Motor neuron (in vitro differentiated cells): ENCODE measurements around the gene MAP2K7. TPM values are rescaled to one million over a fixed set of nuclear protein-coding genes. Genes with fewer than 3 reads are reported as not detected.
"Not testable (repeated sequence)": the region's sequence is repeated elsewhere in the genome, so short reads cannot be mapped to it uniquely, and the experiment has no call there.

Source experiments
- ATAC-seq, 8 experiments: fragments of 200-7000 bp; cut with Tn5 transposase; replicated peaks in 6 of 8; 2 replicates each; pipeline ENCODE4 v1.8.0; 2021; ENCODE audit warnings: mild to moderate bottlenecking in 8 of 8, moderate library complexity in 8 of 8
- H3K27ac ChIP-seq, 2 donors: fragments of 250-450 bp; sonication (Bioruptor Pico); 2 replicates each; pipeline ENCODE4 v1.9.0; 2021; ENCODE audit warnings: antibody characterized with exemption in 2 of 2, mild to moderate bottlenecking in 2 of 2, moderate library complexity in 1 of 2
- H3K4me1 ChIP-seq, 2 donors: fragments of 250-450 bp; sonication (Bioruptor Pico); replicated peaks in 1 of 2; 2 replicates each; pipeline ENCODE4 v1.6.1; 2021; ENCODE audit warnings: antibody characterized with exemption in 2 of 2, mild to moderate bottlenecking in 2 of 2, moderate library complexity in 1 of 2
- H3K4me3 ChIP-seq, 5 donors: fragments of 250-450 bp; sonication (Bioruptor Pico); 2 replicates each; pipeline ENCODE4 v1.9.0; 2021; ENCODE audit warnings: antibody characterized with exemption in 5 of 5, mild to moderate bottlenecking in 5 of 5, moderate library complexity in 4 of 5
- WGBS, 10 experiments: fragments of 450-650 bp; shearing (Covaris generic); methylation state at CpG; one replicate each; pipeline ENCODE4 v1.0.0; 2022; 5-methylcytosine and 5-hydroxymethylcytosine counted together
- in situ Hi-C, 9 experiments: fragments of 400-800 bp; cut with MboI; loops; one replicate each; pipeline ENCODE4 v1.15.0; 2021; ENCODE audit warnings: low sequenced_read_pairs in 9 of 9, low pct_unique_long_range_greater_than_20kb in 2 of 9; ENCODE audit not compliant: unreplicated experiment in 9 of 9
- total RNA-seq, 8 experiments: library from RNA; unstranded; fragments of 300-600 nt; gene quantifications; 2 replicates each; pipeline versions ENCODE4 v1.2.3 to v1.2.4, GENCODE V29; 2022

MAP2K7 gene
- total RNA-seq, 8 experiments from 2014 or later, result 10.3 to 28.2 (median 16.9) TPM

DNA sequence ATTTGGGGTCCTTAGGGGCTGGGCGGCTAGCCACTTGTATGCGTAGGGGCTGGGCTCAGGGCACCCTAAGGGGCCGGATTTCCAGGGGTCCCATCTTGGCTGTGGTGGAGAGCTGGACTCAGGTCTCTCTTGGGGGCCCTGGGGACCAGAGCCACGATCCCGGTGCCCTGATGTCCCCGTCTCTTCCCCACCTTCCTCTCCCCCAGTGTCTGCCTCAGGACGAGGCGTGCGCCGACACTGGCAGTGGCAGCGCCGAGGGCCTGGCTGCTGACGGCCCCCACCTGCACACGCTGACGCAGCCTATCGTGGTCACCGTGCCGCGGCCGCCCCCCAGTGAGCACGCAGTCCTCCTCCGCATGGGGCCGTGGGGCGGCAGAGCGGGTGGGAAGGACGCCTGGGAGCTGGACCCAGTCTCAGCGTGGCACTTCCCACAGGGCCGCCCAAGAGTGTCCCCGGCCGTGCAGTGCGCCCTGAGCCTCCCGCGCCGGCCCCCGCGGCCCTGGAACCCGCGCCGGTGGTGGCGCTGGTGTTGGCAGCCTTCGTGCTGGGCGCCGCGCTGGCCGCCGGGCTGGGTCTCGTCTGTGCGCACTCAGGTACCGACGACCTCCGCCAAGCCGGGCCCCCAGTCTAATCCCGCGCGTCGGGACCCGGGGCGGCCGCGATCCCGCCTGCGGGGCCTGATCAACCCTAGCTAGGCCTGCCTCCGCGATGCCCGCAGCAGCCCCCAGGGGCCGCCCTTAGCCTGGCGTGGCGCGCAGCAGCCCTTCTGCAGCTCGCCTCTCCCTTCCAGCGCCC is 13.8 kb downstream of the MAP2K7 start:
- peak overlapping the region; percentile 2 to 30 (median 23) for H3K4me3 ChIP-seq
- ATAC-seq, result peak; percentile 10 to 48 (median 38)
- in situ Hi-C loops, result no loop called here
- H3K27ac ChIP-seq, result no peak overlapping the region
- peaks cover 19 to 31% of the 10 kb centered on the region in 2 donors for H3K4me1 ChIP-seq
- WGBS, 10 experiments, result 1 to 20% methylated on average over 1 to 26 of the region's 71 CpGs; no CpG with 5 or more reads in 8 of the 10 experiments

DNA sequence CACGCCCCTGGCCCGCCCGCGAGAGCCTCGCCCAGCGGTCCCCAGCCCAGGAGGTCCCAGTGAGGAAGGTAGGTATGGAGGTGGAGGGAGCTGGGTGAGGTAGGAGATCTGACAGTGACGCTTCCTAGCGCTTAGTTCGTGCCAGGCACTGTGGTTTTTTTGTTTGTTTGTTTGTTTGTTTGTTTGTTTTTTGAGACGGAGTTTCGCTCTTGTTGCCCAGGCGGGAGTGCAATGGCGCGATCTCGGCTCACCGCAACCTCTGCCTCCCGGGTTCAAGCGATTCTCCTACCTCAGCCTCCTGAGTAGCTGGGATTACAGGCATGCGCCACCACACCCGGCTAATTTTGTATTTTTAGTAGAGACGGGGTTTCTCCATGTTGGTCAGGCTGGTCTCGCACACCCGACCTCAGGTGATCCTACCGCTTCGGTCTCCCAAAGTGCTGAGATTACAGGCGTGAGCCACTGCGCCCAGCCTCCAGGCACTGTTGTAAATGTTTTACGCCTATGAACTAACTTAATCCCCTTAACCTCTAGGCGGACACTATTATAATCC is 14.5 kb downstream of the MAP2K7 start:
- H3K4me1 ChIP-seq, result peaks cover 19 to 31% of the 10 kb centered on the region in 2 donors
- in situ Hi-C loops, H3K27ac ChIP-seq, ATAC-seq: not testable (repeated sequence)
- H3K4me3 ChIP-seq, result peak overlapping the region in 4 of 5 donors; percentile 15 to 30 (median 26)
- WGBS, 10 experiments, result 10 to 86% (median 61%) methylated on average over 1 to 8 of the region's 29 CpGs; no CpG with 5 or more reads in 4 of the 10 experiments

DNA sequence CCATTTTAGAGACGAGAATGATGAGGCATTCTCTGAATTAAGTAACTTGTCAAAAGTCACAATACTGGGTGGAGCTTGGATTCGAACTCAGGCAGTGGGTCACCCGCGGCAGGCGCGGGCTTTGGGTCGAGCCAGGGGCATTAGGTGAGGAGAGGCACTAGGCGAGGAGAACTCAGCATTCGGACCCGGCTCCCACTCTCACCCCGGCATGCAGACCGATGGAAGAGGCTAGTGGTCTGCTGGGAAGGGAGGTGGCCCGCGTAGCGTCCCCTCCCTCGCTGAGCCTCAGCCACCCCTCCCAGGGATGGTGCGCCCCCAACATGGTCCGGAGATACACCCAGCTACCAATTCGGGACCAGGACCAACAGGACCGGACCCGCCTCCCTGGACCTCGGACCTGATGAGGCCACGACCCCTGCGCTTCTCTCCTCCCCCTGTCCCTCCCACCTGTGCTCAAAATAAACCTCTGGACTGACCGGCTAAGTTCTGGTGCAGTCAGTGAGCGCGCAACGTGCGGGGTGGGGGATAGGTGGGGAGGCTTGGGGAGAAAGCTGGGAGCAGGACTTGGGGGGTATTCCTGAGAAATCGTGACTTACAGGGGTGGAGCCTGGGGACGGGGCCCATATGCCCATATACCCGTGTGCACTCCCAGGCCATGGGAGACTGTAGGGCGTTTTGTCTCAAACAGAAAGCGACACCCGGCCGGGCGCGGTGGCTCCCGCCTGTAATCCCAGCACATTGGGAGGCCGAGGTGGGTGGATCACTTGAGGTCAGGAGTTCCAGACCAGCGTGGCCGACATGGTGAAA is 15.1 kb downstream of the MAP2K7 start:
- no peak overlapping the region for H3K27ac ChIP-seq
- in situ Hi-C loops, result no loop called here
- no peak overlapping the region for H3K4me3 ChIP-seq
- no peak for ATAC-seq
- H3K4me1 ChIP-seq, result peaks cover 19 to 31% of the 10 kb centered on the region in 2 donors
- WGBS, 10 experiments, result 20 to 98% (median 81%) methylated on average over 4 to 16 of the region's 42 CpGs; no CpG with 5 or more reads in 3 of the 10 experiments

DNA sequence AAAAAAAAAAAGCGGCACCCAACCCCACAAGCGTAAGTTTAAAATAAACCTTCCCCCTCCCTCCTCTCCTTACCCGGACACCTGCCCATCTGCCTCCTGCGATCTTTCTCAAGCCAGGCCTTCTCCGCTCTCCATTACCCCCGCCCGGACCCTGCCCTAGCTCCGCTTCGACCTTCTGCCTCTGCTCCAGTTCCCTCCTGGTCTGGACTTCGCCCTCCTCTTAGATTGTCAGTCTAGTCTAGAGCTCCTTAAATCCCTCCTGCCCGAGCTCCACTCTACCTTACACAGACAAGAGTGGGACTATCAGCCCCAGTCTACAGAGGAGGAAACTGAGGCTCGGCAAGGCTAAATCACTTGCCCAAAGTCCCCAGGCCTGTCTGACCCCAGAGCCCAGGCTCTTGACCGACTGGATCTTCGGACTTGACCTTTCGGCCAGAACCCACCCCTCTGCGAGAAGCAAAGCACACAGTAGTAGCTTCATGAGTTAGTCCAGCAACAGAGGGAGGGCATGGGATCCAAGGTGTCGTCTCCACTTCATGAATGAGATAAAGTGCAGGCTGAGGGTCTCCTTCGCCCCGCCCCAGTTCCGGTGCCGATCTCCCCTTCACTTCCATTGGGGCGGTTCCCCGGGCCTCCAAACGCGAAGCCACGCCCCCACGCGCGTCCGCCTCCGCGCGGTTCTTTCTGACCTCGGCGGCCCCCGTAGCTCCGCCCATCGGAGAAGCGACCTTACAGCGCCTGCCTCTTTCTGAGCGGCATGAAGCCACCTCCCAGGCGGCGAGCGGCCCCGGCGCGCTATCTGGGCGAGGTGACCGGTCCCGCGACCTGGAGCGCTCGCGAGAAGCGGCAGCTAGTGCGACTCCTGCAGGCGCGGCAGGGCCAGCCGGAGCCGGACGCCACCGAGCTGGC is 16.2 kb downstream of the MAP2K7 start, which contains the start of gene SNAPC2:
SNAPC2 (plus strand) TSS at position 729 of the 909 bp plus-strand sequence; CDS start at position 758, 29 bp downstream.
- WGBS, 10 experiments, result 0 to 80% (median 38%) methylated on average over 1 to 4 of the region's 62 CpGs; no CpG with 5 or more reads in 4 of the 10 experiments
- Histone ChIP-seq H3K4me3 (peak within 1 kb of the TSS; percentile 62 to 83 (median 80)), H3K27ac (peak within 1 kb of the TSS; percentile 85 to 94), H3K4me1 (peaks cover 19 to 34% of the 10 kb centered on the region in 2 donors)
- in situ Hi-C loops, result no loop called here
- ATAC-seq, result peak; percentile 53 to 71 (median 62)

DNA sequence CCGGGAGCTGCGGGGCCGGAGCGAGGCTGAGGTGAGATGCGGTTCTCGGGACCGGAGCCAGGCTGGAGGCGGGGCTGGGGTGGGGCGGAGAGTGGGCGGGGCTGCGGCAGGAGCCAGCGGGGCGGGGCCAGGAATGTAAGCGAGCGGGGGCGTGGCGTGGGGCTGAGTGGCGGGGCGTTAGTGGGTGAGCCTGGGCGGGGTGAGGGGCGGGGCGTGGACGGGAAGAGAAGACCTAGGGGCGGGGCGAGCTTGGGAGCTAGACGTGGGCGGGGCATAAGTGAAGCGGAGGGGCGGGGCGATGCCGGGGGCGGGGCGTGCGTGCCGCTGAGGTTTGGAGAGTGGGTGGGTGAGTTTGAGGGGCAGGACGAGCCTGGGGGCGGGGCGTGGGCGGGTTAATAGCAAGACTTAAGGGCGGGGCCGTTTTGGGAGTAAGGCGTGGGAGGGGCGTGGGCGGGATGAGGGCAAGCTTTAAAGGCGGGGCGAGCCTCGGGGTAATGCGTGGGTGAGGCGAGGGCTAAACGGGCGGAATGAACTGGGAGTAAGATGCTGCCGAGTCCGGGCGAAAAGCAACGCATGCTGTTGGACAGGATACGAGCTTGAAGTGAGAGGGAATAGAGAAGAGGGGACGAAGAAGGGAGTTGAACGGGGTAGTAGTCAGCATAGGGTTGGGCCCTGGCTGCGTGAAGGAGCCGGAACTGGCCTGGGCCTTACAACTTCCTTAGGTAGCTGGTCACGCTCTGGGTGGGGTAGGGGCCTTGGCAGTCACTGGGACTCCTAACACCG is 17.0 kb downstream of the MAP2K7 start:
- 0 to 40% (median 10%) methylated on average over 1 to 3 of the region's 62 CpGs; no CpG with 5 or more reads in 5 of the 10 experiments for WGBS, 10 experiments
- Histone ChIP-seq H3K4me1 (peaks cover 19 to 32% of the 10 kb centered on the region in 2 donors), H3K4me3 (peak overlapping the region; percentile 62 to 83 (median 80)), H3K27ac (peak overlapping the region; percentile 85 to 94)
- in situ Hi-C loops, result no loop called here
- peak; percentile 17 to 57 (median 34) for ATAC-seq

DNA sequence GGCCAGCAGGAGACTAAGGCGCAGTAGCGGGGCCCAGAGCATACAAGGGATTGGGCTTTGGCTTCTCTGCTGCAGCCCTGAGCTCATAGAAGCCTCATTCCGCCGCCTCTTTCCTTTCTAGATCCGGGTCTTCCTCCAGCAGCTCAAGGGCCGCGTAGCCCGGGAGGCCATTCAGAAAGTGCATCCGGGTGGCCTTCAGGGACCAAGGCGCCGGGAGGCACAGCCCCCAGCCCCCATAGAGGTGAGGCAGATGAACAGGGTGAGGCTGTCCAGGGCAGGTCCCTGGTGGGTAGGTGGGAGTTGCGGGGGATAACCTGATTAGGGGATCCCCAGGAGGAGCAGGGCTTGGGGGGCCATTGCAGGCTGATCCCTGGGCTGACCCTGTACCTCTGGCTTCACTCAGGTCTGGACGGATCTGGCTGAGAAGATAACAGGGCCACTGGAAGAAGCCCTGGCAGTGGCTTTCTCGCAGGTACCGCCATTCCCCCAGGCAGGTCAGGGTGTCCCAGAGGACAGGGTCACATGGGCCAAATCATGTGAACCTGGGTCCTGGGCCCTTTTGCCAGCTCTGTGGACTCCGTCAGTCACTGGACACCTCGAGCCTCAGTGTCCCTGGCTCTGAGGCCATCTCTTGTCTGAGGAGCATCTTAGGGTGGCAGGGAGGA is 17.8 kb downstream of the MAP2K7 start:
- in situ Hi-C loops, result no loop called here
- peak overlapping the region; percentile 62 to 83 (median 80) for H3K4me3 ChIP-seq
- no peak for ATAC-seq
- peak overlapping the region; percentile 31 to 79 for H3K27ac ChIP-seq
- H3K4me1 ChIP-seq, result peaks cover 16 to 28% of the 10 kb centered on the region in 2 donors
- WGBS, 10 experiments, result 0 to 25% (median 0%) methylated on average over 1 to 7 of the region's 17 CpGs; no CpG with 5 or more reads in 7 of the 10 experiments

DNA sequence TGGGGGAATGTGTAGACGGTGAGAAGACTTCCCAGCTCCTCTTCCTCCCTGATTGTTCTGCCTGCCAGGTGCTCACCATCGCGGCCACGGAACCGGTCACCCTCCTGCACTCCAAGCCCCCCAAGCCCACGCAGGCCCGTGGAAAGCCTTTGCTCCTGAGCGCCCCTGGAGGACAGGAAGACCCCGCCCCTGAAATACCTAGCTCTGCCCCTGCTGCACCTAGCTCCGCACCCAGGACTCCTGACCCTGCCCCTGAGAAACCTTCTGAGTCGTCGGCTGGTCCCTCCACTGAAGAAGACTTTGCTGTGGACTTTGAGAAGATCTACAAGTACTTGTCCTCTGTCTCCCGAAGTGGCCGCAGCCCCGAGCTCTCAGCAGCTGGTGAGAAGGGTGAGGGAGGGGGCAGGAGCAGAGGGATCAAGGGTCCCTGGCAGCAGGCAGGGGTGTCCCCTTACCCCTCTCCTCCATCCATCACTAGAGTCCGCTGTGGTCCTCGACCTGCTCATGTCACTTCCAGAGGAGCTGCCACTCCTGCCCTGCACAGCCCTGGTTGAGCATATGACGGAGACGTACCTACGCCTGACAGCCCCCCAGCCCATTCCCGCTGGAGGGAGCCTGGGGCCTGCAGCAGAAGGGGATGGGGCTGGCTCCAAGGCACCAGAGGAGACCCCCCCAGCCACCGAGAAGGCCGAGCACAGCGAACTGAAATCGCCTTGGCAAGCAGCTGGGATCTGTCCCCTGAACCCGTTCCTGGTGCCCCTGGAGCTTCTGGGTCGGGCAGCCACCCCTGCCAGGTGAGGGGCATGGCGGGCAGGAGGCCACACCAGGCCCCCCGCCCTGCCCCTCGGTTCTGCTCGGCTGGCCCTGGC is 18.5 kb downstream of the MAP2K7 start:
- WGBS, 10 experiments, result 40 to 100% (median 95%) methylated on average over 1 to 3 of the region's 31 CpGs; no CpG with 5 or more reads in 6 of the 10 experiments
- peak overlapping the region; percentile 31 to 79 for H3K27ac ChIP-seq
- H3K4me3 ChIP-seq, result peak overlapping the region in 2 of 5 donors; percentile 62 to 80
- peaks cover 21 to 27% of the 10 kb centered on the region in 2 donors for H3K4me1 ChIP-seq
- no peak for ATAC-seq
- in situ Hi-C loops, result no loop called here

DNA sequence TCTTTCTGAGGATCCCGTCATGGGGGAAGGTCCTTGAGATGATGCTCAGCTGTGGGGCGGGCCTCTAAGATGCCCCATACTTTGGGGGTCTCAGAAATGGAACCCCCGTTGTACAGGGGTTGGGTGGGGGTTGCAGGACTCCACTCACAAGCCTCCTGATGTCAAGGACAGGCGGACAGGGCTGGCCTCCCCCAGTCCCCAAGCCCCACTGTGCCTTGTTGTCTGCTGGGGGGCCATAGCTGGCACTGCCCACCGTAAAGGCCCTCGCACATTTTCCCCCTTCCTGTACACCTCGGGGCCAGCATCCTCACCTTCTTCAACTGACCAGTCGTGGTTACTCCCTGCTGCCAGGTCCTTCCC is 19.1 kb downstream of the MAP2K7 start:
- 90 to 100% methylated on average over 1 to 2 of the region's 8 CpGs; no CpG with 5 or more reads in 8 of the 10 experiments for WGBS, 10 experiments
- Histone ChIP-seq H3K4me3 (no peak overlapping the region), H3K27ac (no peak overlapping the region), H3K4me1 (peaks cover 21 to 22% of the 10 kb centered on the region in 2 donors)
- no peak for ATAC-seq
- in situ Hi-C loops, result no loop called here

DNA sequence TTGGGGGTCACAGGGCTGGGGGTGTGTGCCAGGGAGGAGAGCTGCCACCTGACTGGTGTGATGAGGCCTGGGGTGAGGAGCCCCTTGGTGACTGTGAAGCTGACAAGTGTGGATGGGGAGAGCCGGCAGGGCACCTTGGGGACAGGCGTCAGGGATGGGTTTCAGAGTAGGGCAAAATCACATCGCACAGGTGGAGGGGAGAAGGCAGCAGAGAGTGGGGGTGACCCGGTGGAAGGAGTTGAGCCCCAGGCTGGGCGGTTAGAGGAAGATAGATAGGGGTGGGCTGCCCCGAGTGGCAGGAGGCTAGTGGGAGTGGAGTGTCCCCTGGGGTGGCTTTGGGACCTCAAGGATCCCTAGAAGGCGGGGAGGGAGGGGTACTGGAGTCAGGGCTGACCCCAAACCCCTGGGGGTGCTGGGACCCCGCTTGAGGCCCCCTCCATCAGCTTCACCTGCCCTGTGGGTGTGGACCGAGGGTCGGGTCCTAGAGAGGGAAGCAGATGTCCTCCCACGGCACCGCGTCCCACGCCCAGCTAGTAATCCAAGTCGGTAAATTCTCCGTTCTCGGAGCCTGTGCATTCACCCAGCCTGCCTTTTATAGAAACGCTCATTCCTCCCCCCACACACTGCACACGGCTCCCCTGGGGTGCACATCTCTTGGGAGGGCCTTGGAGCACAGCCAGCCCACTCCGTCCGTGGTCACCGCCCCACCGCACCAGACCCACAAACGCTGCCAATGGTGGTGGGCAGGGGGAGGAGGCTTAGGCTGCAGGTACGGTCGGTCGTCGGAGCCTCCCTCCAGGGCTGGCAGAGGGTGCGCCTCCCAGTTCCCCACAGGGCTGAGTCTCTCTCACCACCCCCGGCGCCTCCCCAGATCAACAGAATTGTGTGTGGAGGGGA is 19.9 kb downstream of the MAP2K7 start:
- no peak overlapping the region for H3K4me3 ChIP-seq
- peaks cover 19% of the 10 kb centered on the region in 2 donors for H3K4me1 ChIP-seq
- ATAC-seq, result no peak

DNA sequence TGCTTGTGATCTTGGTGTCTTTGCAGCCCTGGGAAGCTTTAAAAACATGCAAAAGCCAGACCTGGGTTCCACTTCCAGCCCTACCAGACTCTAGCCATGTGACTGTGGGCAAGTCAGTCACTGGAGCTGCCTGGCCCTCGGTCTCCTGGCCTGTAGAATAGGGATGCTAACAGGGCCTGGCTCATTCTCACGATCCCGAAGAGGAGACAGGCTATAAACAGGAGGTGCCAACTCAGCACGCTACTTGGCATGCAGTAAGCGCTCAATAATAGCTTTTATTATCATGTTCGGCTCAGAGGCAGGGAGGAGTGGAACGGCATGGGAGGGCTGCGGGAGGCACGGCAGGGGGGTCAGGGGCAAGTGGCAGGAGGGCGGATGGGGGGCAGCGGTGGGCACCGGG is 20.6 kb downstream of the MAP2K7 start:
- Histone ChIP-seq H3K27ac (no peak overlapping the region), H3K4me3 (no peak overlapping the region), H3K4me1 (peaks cover 19 to 21% of the 10 kb centered on the region in 2 donors)
- in situ Hi-C loops, result no loop called here
- 46 to 100% methylated on average over 1 to 9 of the region's 12 CpGs; no CpG with 5 or more reads in 8 of the 10 experiments for WGBS, 10 experiments
- no peak for ATAC-seq

More for the DNA sequence above, 19.9 kb downstream of the MAP2K7 start:
- in situ Hi-C loops, result no loop called here
- H3K27ac ChIP-seq, result no peak overlapping the region
- 59 to 93% (median 80%) methylated on average over 1 to 9 of the region's 31 CpGs; no CpG with 5 or more reads in 5 of the 10 experiments for WGBS, 10 experiments
